CD4-positive, alpha-beta T cell treated with Interferon alpha-2 for 1 hour (primary cell): ENCODE results near the gene SLC25A46.
A peak's percentile ranks its signal among the peaks of the same experiment; 100 is the strongest.
"Not testable (repeated sequence)": the region's sequence is repeated elsewhere in the genome, so short reads cannot be mapped to it uniquely, and the experiment has no call there.

Experiments
- DNase-seq, 2 donors: peaks; one replicate each; pipeline ENCODE4 v3.0.0-alpha.2; 2020 to 2022

SLC25A46 gene

GRCh38 chr5:110757118-110757729, 18.4 kb downstream of the SLC25A46 start:
- DNase-seq: peak in 1 of 2 donors; percentile 60

- DNase-seq: no peak
These were observed 21.4 kb downstream of the SLC25A46 start for GRCh38 chr5:110760158-110760557.

- no peak for DNase-seq
These were observed 29.5 kb downstream of the SLC25A46 start for GRCh38 chr5:110768138-110768860.

- DNase-seq: no peak
These were observed 30.3 kb downstream of the SLC25A46 start for GRCh38 chr5:110769000-110769681.

GRCh38 chr5:110770286-110770685, 31.5 kb downstream of the SLC25A46 start:
- no peak for DNase-seq

- no peak for DNase-seq
These were observed 46.1 kb downstream of the SLC25A46 start for GRCh38 chr5:110784901-110785300.

GRCh38 chr5:110785356-110785755, 46.5 kb downstream of the SLC25A46 start:
- no peak for DNase-seq

- DNase-seq: not testable (repeated sequence)
These were observed 49.2 kb downstream of the SLC25A46 start for GRCh38 chr5:110788006-110788405.

- no peak for DNase-seq
These were observed 51.9 kb downstream of the SLC25A46 start for GRCh38 chr5:110790673-110791072.

GRCh38 chr5:110802998-110803397, 64.2 kb downstream of the SLC25A46 start:
- DNase-seq: no peak

GRCh38 chr5:110803467-110804326, 64.9 kb downstream of the SLC25A46 start:
- DNase-seq: no peak

GRCh38 chr5:110807169-110807568, 68.4 kb downstream of the SLC25A46 start:
- no peak for DNase-seq

GRCh38 chr5:110809006-110809405, 70.2 kb downstream of the SLC25A46 start:
- DNase-seq: no peak
